Stimulated activated CD4-positive, alpha-beta T cell treated with anti-CD3 and anti-CD28 coated beads, Interleukin-12 subunit alpha, Interleukin-12 subunit beta, amount 100 ng/mL, for 4 hours (primary cell): ENCODE data around the gene IER2.
"Not testable (repeated sequence)": the region's sequence is repeated elsewhere in the genome, so short reads cannot be mapped to it uniquely, and the experiment has no call there.

Experiments used
- DNase-seq: peaks from one replicate; pipeline ENCODE4 v3.0.0-alpha.2; 2020

Gene IER2

GRCh38 chr19:13146763-13147563 is 3.2 kb upstream of the IER2 start:
- no peak for DNase-seq

GRCh38 chr19:13149173-13149627 is 1.0 kb upstream of the IER2 start:
- not testable (repeated sequence) for DNase-seq

GRCh38 chr19:13149628-13150186 is 504 bp upstream of the IER2 start:
- peak; percentile 36 for DNase-seq

- DNase-seq: peak; percentile 27
Measured at GRCh38 chr19:13150931-13151604, 857 bp downstream of the IER2 start.

GRCh38 chr19:13151605-13152355 is 1.6 kb downstream of the IER2 start:
- peak; percentile 93 for DNase-seq

GRCh38 chr19:13152356-13152973 is 2.3 kb downstream of the IER2 start:
- DNase-seq: no peak

GRCh38 chr19:13152974-13153568 is 2.9 kb downstream of the IER2 start:
- DNase-seq: peak; percentile 96

GRCh38 chr19:13153569-13154240 is 3.5 kb downstream of the IER2 start:
- DNase-seq: peak; percentile 25

GRCh38 chr19:13154241-13154778 is 4.1 kb downstream of the IER2 start:
- peak; percentile 65 for DNase-seq

GRCh38 chr19:13154911-13155471 is 4.8 kb downstream of the IER2 start:
- peak; percentile 75 for DNase-seq

GRCh38 chr19:13155472-13156359 is 5.5 kb downstream of the IER2 start:
- peak; percentile 62 for DNase-seq

GRCh38 chr19:13159713-13160112 is 9.5 kb downstream of the IER2 start:
- no peak for DNase-seq

GRCh38 chr19:13160557-13160956 is 10.3 kb downstream of the IER2 start:
- no peak for DNase-seq

- DNase-seq: peak; percentile 85
Measured at GRCh38 chr19:13162724-13163608, 12.8 kb downstream of the IER2 start.

GRCh38 chr19:13163609-13164342 is 13.6 kb downstream of the IER2 start:
- peak; percentile 25 for DNase-seq

- DNase-seq: no peak
Measured at GRCh38 chr19:13164343-13165161, 14.3 kb downstream of the IER2 start.
